ENCODE data around the gene ZNF71. TPM values are rescaled to one million over a fixed set of nuclear protein-coding genes. Genes with fewer than 3 reads are reported as not detected.
"Not testable (repeated sequence)": the region's sequence is repeated elsewhere in the genome, so short reads cannot be mapped to it uniquely, and the experiment has no call there.

Gene ZNF71
- total RNA-seq, 1 donor from 2014 or later = 19.5 TPM

- no peak overlapping the region for H3K4me3 Mint-ChIP-seq
- no peaks in the 10 kb centered on the region for H3K4me1 Mint-ChIP-seq
- H3K36me3 Mint-ChIP-seq = peaks cover 3% of the 10 kb centered on the region
- no peaks in the 10 kb centered on the region for H3K27me3 Mint-ChIP-seq (ENCODE audit: low read depth)
- TF ChIP-seq CTCF (IDR thresholded peaks at IDR 0.05; ENCODE audit: unreplicated experiment) = no peak
- no peak for DNase-seq (ENCODE audit: low spot score in 2 of 2, unreplicated experiment in 2 of 2)
- H3K27ac Mint-ChIP-seq = no peak overlapping the region
- peaks cover 31% of the 10 kb centered on the region for H3K9me3 Mint-ChIP-seq
Measured at GRCh38 chr19:56670401-56670960, 75.4 kb downstream of the ZNF71 start.

- Mint-ChIP-seq H3K9me3 (peaks cover 33% of the 10 kb centered on the region), H3K4me3 (no peak overlapping the region), H3K27me3 (ENCODE audit: low read depth) (no peaks in the 10 kb centered on the region), H3K4me1 (no peaks in the 10 kb centered on the region), H3K36me3 (peaks cover 3% of the 10 kb centered on the region), H3K27ac (no peak overlapping the region)
- DNase-seq (ENCODE audit: low spot score in 2 of 2, unreplicated experiment in 2 of 2) = no peak
- no peak for TF ChIP-seq CTCF (IDR thresholded peaks at IDR 0.05; ENCODE audit: unreplicated experiment)
Measured at GRCh38 chr19:56670961-56671612, 76.0 kb downstream of the ZNF71 start.

GRCh38 chr19:56671613-56671994 lies 76.5 kb downstream of the ZNF71 start, which contains the start of gene ZNF835:
TSS of gene ZNF835 (minus strand) at chr19:56671757. CDS start at chr19:56665198, 6,559 bp downstream.
- peaks cover 37% of the 10 kb centered on the region for H3K9me3 Mint-ChIP-seq
- no peaks in the 10 kb centered on the region for H3K27me3 Mint-ChIP-seq (ENCODE audit: low read depth)
- H3K4me1 Mint-ChIP-seq = no peaks in the 10 kb centered on the region
- no peak within 1 kb of the TSS for H3K27ac Mint-ChIP-seq
- H3K36me3 Mint-ChIP-seq = peaks cover 3% of the 10 kb centered on the region
- no peak within 1 kb of the TSS for H3K4me3 Mint-ChIP-seq
- DNase-seq (ENCODE audit: low spot score in 2 of 2, unreplicated experiment in 2 of 2) = no peak
- TF ChIP-seq CTCF (IDR thresholded peaks at IDR 0.05; ENCODE audit: unreplicated experiment) = no peak

- H3K4me1 Mint-ChIP-seq; H3K27me3 Mint-ChIP-seq (ENCODE audit: low read depth); DNase-seq (ENCODE audit: low spot score in 2 of 2, unreplicated experiment in 2 of 2); H3K27ac Mint-ChIP-seq; H3K4me3 Mint-ChIP-seq; H3K36me3 Mint-ChIP-seq: not testable (repeated sequence)
- peaks cover 42% of the 10 kb centered on the region for H3K9me3 Mint-ChIP-seq
Measured at GRCh38 chr19:56672610-56673009, 77.5 kb downstream of the ZNF71 start.

Other genes starting within 250 kb of the ZNF71 start
- gene ZNF582, start 201.8 kb upstream of the ZNF71 start, total RNA-seq = 5.1 to 5.6 TPM (median 5.1 TPM) in 3 replicates
- gene ZNF583, start 191.0 kb upstream of the ZNF71 start, total RNA-seq = 9.1 to 10.1 TPM (median 9.9 TPM) in 3 replicates
- not detected in 3 replicates for gene ZNF667, start 118.0 kb upstream of the ZNF71 start, total RNA-seq
- gene ZNF471, start 87.4 kb upstream of the ZNF71 start, total RNA-seq = not detected in 3 replicates
- gene ZFP28, start 56.4 kb upstream of the ZNF71 start, total RNA-seq = 10.2 to 10.7 TPM (median 10.5 TPM) in 3 replicates
- gene ZNF470, start 27.8 kb upstream of the ZNF71 start, total RNA-seq = 4.7 to 6.1 TPM (median 5.4 TPM) in 3 replicates
- 1.6 to 2.6 TPM (median 2.1 TPM) in 3 replicates for gene SMIM17, start 47.9 kb downstream of the ZNF71 start, total RNA-seq
- gene ZNF835, start 76.5 kb downstream of the ZNF71 start, total RNA-seq = 0.07 to 0.34 TPM in 2 of 3 replicates, not detected in the other
- gene PEG3, start 245.4 kb downstream of the ZNF71 start, total RNA-seq = not detected in 3 replicates
- not detected in 3 replicates for gene ZIM2, start 245.4 kb downstream of the ZNF71 start, total RNA-seq

All from mesothelial cell of epicardium (in vitro differentiated cells).